Fibroblast of lung (primary cell): Measurements from ENCODE around the gene CREB5. TPM values are rescaled to one million over a fixed set of nuclear protein-coding genes. Genes with fewer than 3 reads are reported as not detected.

Experiments
- DNase-seq, 2 donors: peaks; one replicate each; pipeline versions ENCODE4 v3.0.0 to v3.0.0-alpha.2; 2010; ENCODE audit warnings: low read depth in 2 of 2
- H2AFZ ChIP-seq: 2 replicates; pipeline ENCODE4 v1.5.1; 2012; ENCODE audit warnings: low read length, control low read depth, inconsistent platforms
- H3K27ac ChIP-seq: 2 replicates; pipeline ENCODE4 v1.5.1; 2011; ENCODE audit warnings: low read length, control low read depth; ENCODE audit not compliant: insufficient read depth
- H3K27me3 ChIP-seq: 2 replicates; pipeline ENCODE4 v1.5.1; 2011; ENCODE audit warnings: mild to moderate bottlenecking, low read length; ENCODE audit not compliant: control insufficient read depth, insufficient read depth
- H3K36me3 ChIP-seq: 2 replicates; pipeline ENCODE4 v1.5.1; 2011; ENCODE audit warnings: low read length; ENCODE audit not compliant: control insufficient read depth, insufficient read depth
- H3K4me1 ChIP-seq: 2 replicates; pipeline ENCODE4 v1.5.1; 2011; ENCODE audit warnings: low read length; ENCODE audit not compliant: control insufficient read depth, insufficient read depth; ENCODE audit errors: extremely low read depth
- H3K4me2 ChIP-seq: 2 replicates; pipeline ENCODE4 v1.5.1; 2011; ENCODE audit warnings: low read length, control low read depth; ENCODE audit not compliant: insufficient read depth; ENCODE audit errors: extremely low read depth
- H3K4me3 ChIP-seq, 4 experiments: fragments of 200-600 bp in 1 of 4; sonication (generic) in 1 of 4; replicated peaks in 1 of 4; 2 replicates each; pipeline ENCODE4 v1.5.1; 2011 to 2016; ENCODE audit warnings: low read length in 4 of 4, low read depth in 3 of 4, mild to moderate bottlenecking in 3 of 4, control low read depth in 2 of 4, inconsistent platforms in 1 of 4, mixed read lengths in 1 of 4; ENCODE audit not compliant: insufficient read depth in 1 of 4; ENCODE audit errors: control extremely low read depth in 1 of 4
- H3K79me2 ChIP-seq: 2 replicates; pipeline ENCODE4 v1.5.1; 2012; ENCODE audit warnings: mild to moderate bottlenecking, low read length, inconsistent platforms; ENCODE audit not compliant: control insufficient read depth, insufficient read depth
- H3K9ac ChIP-seq: 2 replicates; pipeline ENCODE4 v1.5.1; 2011; ENCODE audit warnings: mild to moderate bottlenecking, low read length, control low read depth; ENCODE audit not compliant: insufficient read depth
- H3K9me3 ChIP-seq: 2 replicates; pipeline ENCODE4 v1.5.1; 2012; ENCODE audit warnings: low read depth, low read length; ENCODE audit not compliant: control insufficient read depth, insufficient read depth
- H4K20me1 ChIP-seq: 2 replicates; pipeline ENCODE4 v1.5.1; 2011; ENCODE audit warnings: low read length; ENCODE audit not compliant: control insufficient read depth, insufficient read depth; ENCODE audit errors: extremely low read depth
- CTCF ChIP-seq, 2 donors: IDR thresholded peaks in 1 of 2; conservative IDR thresholded peaks in 1 of 2; 1 replicate in 1 of 2; 2 replicates in 1 of 2; pipeline ENCODE4 v1.5.1; 2011 to 2012; ENCODE audit warnings: low read length in 2 of 2, control low read depth in 1 of 2, inconsistent platforms in 1 of 2, low read depth in 1 of 2, mild to moderate bottlenecking in 1 of 2
- EZH2 ChIP-seq: IDR thresholded peaks from 2 replicates; pipeline ENCODE4 v1.5.1; 2012; ENCODE audit warnings: low read length, control low read depth, mild to moderate bottlenecking; ENCODE audit errors: missing control alignments
- polyA plus RNA-seq, 2 donors: library from polyadenylated mRNA; depleted of rRNA in 1 of 2; stranded (reverse) in 1 of 2; unstranded in 1 of 2; fragments of >200 nt; gene quantifications; 2 replicates each; pipeline ENCODE4 v1.2.1, GENCODE V29; 2011 to 2012; ENCODE audit warnings: missing spikeins in 1 of 2
- total RNA-seq: library from RNA; depleted of rRNA; stranded (reverse); fragments of >200 nt; gene quantifications from 2 replicates; pipeline ENCODE4 v1.2.1, GENCODE V29; 2014

Gene CREB5
- total and polyA plus RNA-seq, 2 donors (not counting 1 experiment from before 2014, with no cell fraction given), result 8.2 to 28.4 TPM

DNA sequence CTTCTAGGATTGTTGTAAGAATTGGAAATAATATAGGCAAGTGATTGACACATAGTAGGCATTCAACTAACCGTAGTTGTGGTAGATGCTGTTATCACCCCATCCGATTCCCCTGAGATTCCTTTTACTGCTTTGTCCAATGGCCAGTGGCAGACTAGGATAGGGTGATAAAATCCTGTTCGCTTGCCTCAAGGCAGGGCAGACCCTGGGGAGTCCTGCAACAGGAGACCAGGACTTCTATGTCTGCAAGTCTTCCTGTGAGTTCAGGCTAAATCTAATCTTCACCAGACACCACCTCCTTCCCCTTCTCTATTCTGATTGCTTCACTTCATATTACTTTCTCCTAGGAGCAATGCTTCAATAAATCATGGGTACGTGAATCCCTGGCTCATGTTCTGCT, 42.8 kb upstream of the CREB5 start:
- no peaks in the 10 kb centered on the region for H3K79me2 ChIP-seq
- no peak overlapping the region for H3K4me2 ChIP-seq
- no peak overlapping the region for H3K27ac ChIP-seq
- H3K27me3 ChIP-seq, result no peaks in the 10 kb centered on the region
- no peaks in the 10 kb centered on the region for H3K36me3 ChIP-seq
- no peak for DNase-seq
- no peak overlapping the region for H2AFZ ChIP-seq
- TF ChIP-seq CTCF (conservative IDR thresholded peaks at IDR 0.05 in 1 of 2, IDR thresholded peaks at IDR 0.05 in 1 of 2; ENCODE audit: low read depth in 1 of 2, low read length in 2 of 2) (no peak), EZH2 (no peak)
- H3K9ac ChIP-seq, result no peak overlapping the region
- no peak overlapping the region for H3K4me3 ChIP-seq
- H3K9me3 ChIP-seq, result no peaks in the 10 kb centered on the region
- no peaks in the 10 kb centered on the region for H4K20me1 ChIP-seq
- H3K4me1 ChIP-seq, result no peaks in the 10 kb centered on the region

DNA sequence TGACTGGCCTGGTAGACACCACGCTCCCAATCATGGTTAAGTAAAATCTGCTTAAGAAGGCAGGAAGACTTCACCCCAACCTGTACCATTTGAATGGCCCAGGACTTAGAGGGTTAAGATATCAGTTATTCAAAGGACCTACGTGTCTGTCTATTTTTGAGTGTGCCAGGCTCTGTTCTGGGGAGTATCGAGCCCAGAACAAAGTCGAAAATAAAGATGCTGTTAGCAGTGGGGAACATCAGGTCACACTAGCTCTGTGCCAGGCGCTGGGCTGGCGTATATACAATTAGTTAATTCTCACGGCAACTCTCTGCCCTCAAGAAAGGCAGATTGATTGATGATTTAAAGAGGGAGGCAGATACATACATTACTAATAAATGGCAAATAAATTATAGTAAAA, 40.5 kb upstream of the CREB5 start:
- Histone ChIP-seq H3K9ac (no peak overlapping the region), H4K20me1 (no peaks in the 10 kb centered on the region), H3K79me2 (no peaks in the 10 kb centered on the region), H3K9me3 (no peaks in the 10 kb centered on the region), H3K4me3 (no peak overlapping the region), H3K36me3 (no peaks in the 10 kb centered on the region), H3K4me2 (no peak overlapping the region), H3K27me3 (no peaks in the 10 kb centered on the region), H3K4me1 (no peaks in the 10 kb centered on the region), H2AFZ (no peak overlapping the region), H3K27ac (no peak overlapping the region)
- DNase-seq, result no peak
- TF ChIP-seq CTCF (conservative IDR thresholded peaks at IDR 0.05 in 1 of 2, IDR thresholded peaks at IDR 0.05 in 1 of 2; ENCODE audit: low read depth in 1 of 2, low read length in 2 of 2) (no peak), EZH2 (no peak)

- H3K4me3 ChIP-seq, result no peak overlapping the region
- no peak overlapping the region for H3K27ac ChIP-seq
- TF ChIP-seq CTCF (conservative IDR thresholded peaks at IDR 0.05 in 1 of 2, IDR thresholded peaks at IDR 0.05 in 1 of 2; ENCODE audit: low read depth in 1 of 2, low read length in 2 of 2) (no peak), EZH2 (no peak)
- H3K4me1 ChIP-seq, result no peaks in the 10 kb centered on the region
- no peaks in the 10 kb centered on the region for H3K36me3 ChIP-seq
- H2AFZ ChIP-seq, result no peak overlapping the region
- no peaks in the 10 kb centered on the region for H3K79me2 ChIP-seq
- no peak for DNase-seq
- no peaks in the 10 kb centered on the region for H4K20me1 ChIP-seq
- no peaks in the 10 kb centered on the region for H3K27me3 ChIP-seq
- no peak overlapping the region for H3K9ac ChIP-seq
- no peak overlapping the region for H3K4me2 ChIP-seq
- no peaks in the 10 kb centered on the region for H3K9me3 ChIP-seq
These were observed 38.3 kb upstream of the CREB5 start for GRCh38 chr7:28373990-28374389.
